ENCODE data around the gene ATP2A3. TPM values are rescaled to one million over a fixed set of nuclear protein-coding genes. Genes with fewer than 3 reads are reported as not detected.

The ATP2A3 gene
- total RNA-seq, 1 donor from 2014 or later, result under 0.01 TPM

DNA sequence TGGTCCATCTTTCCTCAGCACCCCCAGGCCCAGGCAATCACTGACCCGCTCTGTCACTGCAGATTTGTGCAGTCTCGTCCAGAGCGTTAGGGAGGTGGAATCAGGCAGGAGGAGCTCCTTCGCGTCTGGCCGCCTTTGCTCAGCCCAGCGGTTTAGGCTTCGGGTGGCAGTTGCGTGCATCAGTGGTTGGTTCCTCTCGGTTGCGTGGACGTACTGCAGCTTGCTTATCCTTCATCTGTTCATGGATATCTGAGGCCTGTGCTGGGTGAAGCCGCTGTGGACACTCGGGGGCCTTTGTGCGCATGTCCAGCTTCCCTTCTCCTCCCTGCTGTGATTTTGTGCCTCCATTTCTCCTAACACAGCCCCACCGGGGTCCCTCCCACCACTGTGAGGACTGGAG lies 43.2 kb downstream of the ATP2A3 start:
- no peaks in the 10 kb centered on the region for H3K36me3 ChIP-seq (ENCODE audit: control insufficient read depth, insufficient read depth, low read length)
- H3K4me3 ChIP-seq (ENCODE audit: low read depth, low read length), result no peak overlapping the region
- FAIRE-seq, result no peak
- TF ChIP-seq CTCF (IDR thresholded peaks at IDR 0.05; ENCODE audit: insufficient read depth, low read length, severe bottlenecking), result no peak
- H3K27me3 ChIP-seq (ENCODE audit: control insufficient read depth, insufficient read depth, low read length), result peaks cover 2% of the 10 kb centered on the region
- DNase-seq (ENCODE audit: low read depth), result no peak

DNA sequence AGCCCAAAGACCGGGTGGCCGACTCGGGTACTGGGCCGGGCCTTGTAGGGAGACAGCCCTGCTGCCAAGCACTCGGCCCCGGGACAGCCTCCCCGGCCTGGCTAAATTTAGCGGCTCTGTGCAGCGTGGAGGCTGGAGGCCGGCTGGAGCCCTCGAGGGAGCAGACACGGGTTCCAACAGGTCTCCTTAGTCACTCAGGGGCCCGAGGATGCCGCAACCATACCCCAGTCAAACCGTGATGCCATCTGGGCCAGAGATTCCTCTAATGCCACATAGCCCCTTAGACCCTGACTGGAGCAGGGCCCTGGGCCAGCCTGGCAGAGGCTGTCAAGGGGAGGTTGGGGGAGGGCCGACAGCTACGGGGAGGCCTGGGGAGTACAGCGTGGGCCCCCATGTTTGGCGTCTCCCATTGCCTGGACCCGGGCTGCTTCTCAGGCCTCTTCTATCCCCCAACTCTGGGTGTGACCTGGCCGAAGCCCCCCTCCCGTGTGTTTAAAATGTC lies 45.1 kb downstream of the ATP2A3 start:
- Histone ChIP-seq H3K36me3 (ENCODE audit: control insufficient read depth, insufficient read depth, low read length) (no peaks in the 10 kb centered on the region), H3K4me3 (ENCODE audit: low read depth, low read length) (no peak overlapping the region), H3K27me3 (ENCODE audit: control insufficient read depth, insufficient read depth, low read length) (peaks cover 2% of the 10 kb centered on the region)
- no peak for FAIRE-seq
- DNase-seq (ENCODE audit: low read depth), result no peak
- no peak for TF ChIP-seq CTCF (IDR thresholded peaks at IDR 0.05; ENCODE audit: insufficient read depth, low read length, severe bottlenecking)

GRCh38 chr17:3918372-3919122 lies 45.7 kb downstream of the ATP2A3 start:
- DNase-seq (ENCODE audit: low read depth) (no peak), FAIRE-seq (no peak)
- no peak for TF ChIP-seq CTCF (IDR thresholded peaks at IDR 0.05; ENCODE audit: insufficient read depth, low read length, severe bottlenecking)
- Histone ChIP-seq H3K4me3 (ENCODE audit: low read depth, low read length) (no peak overlapping the region), H3K36me3 (ENCODE audit: control insufficient read depth, insufficient read depth, low read length) (no peaks in the 10 kb centered on the region), H3K27me3 (ENCODE audit: control insufficient read depth, insufficient read depth, low read length) (peaks cover 2% of the 10 kb centered on the region)

GRCh38 chr17:3917391-3917931 lies 46.8 kb downstream of the ATP2A3 start:
- H3K27me3 ChIP-seq (ENCODE audit: control insufficient read depth, insufficient read depth, low read length), result peaks cover 2% of the 10 kb centered on the region
- no peak for FAIRE-seq
- no peak for DNase-seq (ENCODE audit: low read depth)
- TF ChIP-seq CTCF (IDR thresholded peaks at IDR 0.05; ENCODE audit: insufficient read depth, low read length, severe bottlenecking), result no peak
- no peaks in the 10 kb centered on the region for H3K36me3 ChIP-seq (ENCODE audit: control insufficient read depth, insufficient read depth, low read length)
- H3K4me3 ChIP-seq (ENCODE audit: low read depth, low read length), result no peak overlapping the region

GRCh38 chr17:3916825-3917224 lies 47.4 kb downstream of the ATP2A3 start:
- Histone ChIP-seq H3K36me3 (ENCODE audit: control insufficient read depth, insufficient read depth, low read length) (no peaks in the 10 kb centered on the region), H3K4me3 (ENCODE audit: low read depth, low read length) (no peak overlapping the region), H3K27me3 (ENCODE audit: control insufficient read depth, insufficient read depth, low read length) (peaks cover 2% of the 10 kb centered on the region)
- no peak for TF ChIP-seq CTCF (IDR thresholded peaks at IDR 0.05; ENCODE audit: insufficient read depth, low read length, severe bottlenecking)
- FAIRE-seq (no peak), DNase-seq (ENCODE audit: low read depth) (no peak)
